Choroid plexus epithelial cell (primary cell): ENCODE data around the gene MINDY4.

Experiments
- DNase-seq: peaks from one replicate; pipeline ENCODE4 v3.0.0-alpha.2; 2010; ENCODE audit warnings: low read depth
- H3K4me3 ChIP-seq: 2 replicates; pipeline ENCODE4 v1.5.1; 2011; ENCODE audit warnings: low read depth, mild to moderate bottlenecking, control low read depth, low read length, moderate library complexity
- CTCF ChIP-seq: conservative IDR thresholded peaks from 2 replicates; pipeline ENCODE4 v1.5.1; 2011; ENCODE audit warnings: low read depth, mild to moderate bottlenecking, control low read depth, inconsistent platforms, low read length, moderate library complexity

Gene MINDY4

DNA sequence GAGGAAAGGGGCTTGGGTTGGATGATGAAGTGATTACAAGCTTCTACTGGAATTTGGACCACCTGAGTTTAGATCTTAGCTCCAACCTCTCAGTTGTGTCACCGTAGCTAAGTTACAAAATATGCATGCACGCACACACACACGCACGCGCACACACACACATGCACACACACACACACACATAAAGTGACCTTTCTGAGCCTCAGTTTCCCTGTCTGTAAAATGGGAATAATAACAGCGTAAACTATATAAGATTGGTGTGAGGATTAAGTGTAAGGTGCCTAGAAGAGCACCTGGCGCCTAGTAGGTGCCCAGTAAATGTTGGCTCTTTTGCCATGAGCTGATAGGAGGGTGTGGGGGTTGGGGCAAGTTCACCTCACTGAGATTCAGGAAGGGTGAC, 127.8 kb downstream of the MINDY4 start:
- TF ChIP-seq CTCF: no peak
- no peak for DNase-seq
- H3K4me3 ChIP-seq: no peak overlapping the region

GRCh38 chr7:30899630-30900029, 128.4 kb downstream of the MINDY4 start:
- no peak for TF ChIP-seq CTCF
- H3K4me3 ChIP-seq: no peak overlapping the region
- DNase-seq: no peak

- no peak for DNase-seq
- TF ChIP-seq CTCF: no peak
- no peak overlapping the region for H3K4me3 ChIP-seq
These were observed 128.8 kb downstream of the MINDY4 start for GRCh38 chr7:30900053-30900452.

GRCh38 chr7:30900803-30901362, 129.7 kb downstream of the MINDY4 start:
- DNase-seq: no peak
- no peak for TF ChIP-seq CTCF
- H3K4me3 ChIP-seq: no peak overlapping the region

DNA sequence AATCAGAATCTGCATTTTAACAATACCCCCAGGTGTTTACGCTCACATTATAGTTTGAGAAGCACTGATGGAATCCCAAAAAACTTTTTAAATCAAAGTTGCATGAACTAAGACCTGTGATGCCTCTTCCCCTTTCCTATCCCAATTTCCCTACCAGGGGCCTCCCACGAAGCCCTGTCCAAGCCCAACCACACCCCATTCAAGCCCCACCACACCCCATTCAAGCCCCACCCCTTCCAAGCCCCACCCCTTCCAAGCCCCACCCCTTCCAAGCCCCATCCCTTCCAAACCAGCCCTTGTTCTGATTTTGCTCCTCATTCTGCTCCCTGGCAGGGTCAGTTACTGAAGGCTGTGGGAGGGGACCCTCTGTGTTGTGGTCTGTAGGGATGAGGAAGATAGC, 130.6 kb downstream of the MINDY4 start:
- no peak for TF ChIP-seq CTCF
- no peak overlapping the region for H3K4me3 ChIP-seq
- no peak for DNase-seq

DNA sequence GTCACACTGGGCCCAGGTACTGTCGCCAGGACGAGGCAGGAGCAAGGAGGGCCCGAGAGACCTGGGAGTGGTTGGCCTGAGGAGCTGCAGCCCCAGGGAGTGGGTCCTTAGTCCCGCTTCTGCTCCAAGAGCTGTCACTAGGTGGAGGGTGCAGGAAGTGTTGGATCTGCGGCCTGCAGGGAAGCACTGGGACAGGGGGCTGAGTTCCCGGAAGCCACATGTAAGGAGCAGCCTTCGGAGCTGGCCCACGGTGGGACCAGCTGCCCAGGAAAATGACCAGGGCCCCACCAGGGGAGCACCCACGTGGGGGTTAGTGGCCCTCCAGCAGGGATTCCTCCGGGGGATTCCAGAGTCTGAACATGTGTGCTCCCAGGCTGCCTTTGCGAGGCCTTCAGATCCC, 131.2 kb downstream of the MINDY4 start:
- TF ChIP-seq CTCF: no peak
- DNase-seq: no peak
- no peak overlapping the region for H3K4me3 ChIP-seq

DNA sequence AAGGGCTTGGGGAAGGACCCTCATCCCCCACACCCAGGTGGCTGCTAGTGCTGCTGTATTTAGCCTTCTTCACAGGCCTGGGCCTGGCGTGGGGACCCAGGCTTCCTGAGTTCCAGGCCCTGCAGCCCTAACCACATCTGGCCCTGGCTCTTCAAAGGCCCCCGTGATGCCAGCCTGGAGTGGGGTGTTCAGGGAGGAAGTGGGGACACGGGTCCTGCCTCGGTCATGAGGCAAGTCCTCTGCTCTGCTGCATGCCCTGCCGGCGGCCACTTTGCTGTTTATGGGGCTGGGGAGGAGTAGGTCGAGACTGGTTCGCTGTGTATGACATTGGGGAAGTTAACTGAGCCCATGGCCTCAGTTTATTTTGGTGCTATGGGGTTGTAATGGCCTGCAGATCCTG, 131.9 kb downstream of the MINDY4 start:
- no peak for DNase-seq
- H3K4me3 ChIP-seq: no peak overlapping the region
- TF ChIP-seq CTCF: no peak
